ENCODE results near the gene CDKN2A. TPM values are rescaled to one million over a fixed set of nuclear protein-coding genes. Genes with fewer than 3 reads are reported as not detected.
A peak's percentile ranks its signal among the peaks of the same experiment; 100 is the strongest.
"Not testable (repeated sequence)": the region's sequence is repeated elsewhere in the genome, so short reads cannot be mapped to it uniquely, and the experiment has no call there.

CDKN2A gene
- total RNA-seq, 8 experiments from 2014 or later, result 10.1 to 54.7 (median 23.1) TPM

DNA sequence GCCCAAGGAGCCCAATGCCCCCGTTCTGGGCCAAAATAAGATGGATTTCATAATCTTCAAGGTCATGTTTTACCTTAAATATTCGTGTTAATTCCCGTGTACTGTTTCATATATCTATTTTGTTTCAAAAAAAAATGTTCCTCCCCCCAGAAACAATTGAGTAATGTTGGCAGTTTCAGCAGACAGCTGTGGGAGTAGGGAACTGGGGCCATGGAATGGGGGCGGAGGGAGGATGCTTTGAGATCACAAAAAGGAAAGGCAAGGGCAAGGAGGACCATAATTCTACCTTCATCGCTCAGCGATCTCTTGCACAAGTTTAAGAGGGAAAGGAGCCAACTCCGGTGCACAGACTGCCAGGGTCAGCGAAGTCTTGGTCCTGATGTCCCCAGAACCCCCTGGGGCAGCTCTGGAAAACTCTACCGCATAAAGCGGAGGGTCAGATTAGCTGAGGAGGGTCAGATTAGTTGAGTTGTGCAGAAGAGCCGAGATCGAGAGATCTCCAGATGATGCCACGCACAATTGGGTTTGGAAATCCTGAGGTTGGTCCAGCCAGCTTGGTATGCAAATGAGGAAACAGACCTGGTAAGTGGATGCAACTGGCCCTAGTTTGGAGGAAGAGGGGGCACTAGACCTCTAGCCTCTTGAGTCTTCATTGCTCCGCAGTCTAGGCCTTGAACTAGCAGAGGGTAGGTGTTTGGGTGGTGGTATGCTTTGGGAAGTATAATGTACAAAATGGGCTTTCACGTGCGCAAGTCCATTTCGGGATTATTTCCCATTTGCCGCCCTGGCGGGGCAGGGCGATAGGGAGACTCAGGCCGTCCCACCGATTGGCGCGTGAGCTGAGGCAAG is 24.0 kb downstream of the CDKN2A start:
- in situ Hi-C loops (cut with MboI; ENCODE audit: low pct_unique_long_range_greater_than_20kb in 2 of 9, low sequenced_read_pairs in 9 of 9, unreplicated experiment in 9 of 9), result no loop called here
- 27 to 82% (median 49%) methylated on average over 2 to 14 of the region's 24 CpGs; no CpG with 5 or more reads in 1 of the 10 experiments for WGBS, 10 experiments
- no peak for ATAC-seq (replicated peaks in 6 of 8)
- H3K27ac ChIP-seq, result no peak overlapping the region
- H3K4me3 ChIP-seq, result no peak overlapping the region
- peaks cover 3 to 6% of the 10 kb centered on the region in 2 donors for H3K4me1 ChIP-seq (replicated peaks in 1 of 2)

DNA sequence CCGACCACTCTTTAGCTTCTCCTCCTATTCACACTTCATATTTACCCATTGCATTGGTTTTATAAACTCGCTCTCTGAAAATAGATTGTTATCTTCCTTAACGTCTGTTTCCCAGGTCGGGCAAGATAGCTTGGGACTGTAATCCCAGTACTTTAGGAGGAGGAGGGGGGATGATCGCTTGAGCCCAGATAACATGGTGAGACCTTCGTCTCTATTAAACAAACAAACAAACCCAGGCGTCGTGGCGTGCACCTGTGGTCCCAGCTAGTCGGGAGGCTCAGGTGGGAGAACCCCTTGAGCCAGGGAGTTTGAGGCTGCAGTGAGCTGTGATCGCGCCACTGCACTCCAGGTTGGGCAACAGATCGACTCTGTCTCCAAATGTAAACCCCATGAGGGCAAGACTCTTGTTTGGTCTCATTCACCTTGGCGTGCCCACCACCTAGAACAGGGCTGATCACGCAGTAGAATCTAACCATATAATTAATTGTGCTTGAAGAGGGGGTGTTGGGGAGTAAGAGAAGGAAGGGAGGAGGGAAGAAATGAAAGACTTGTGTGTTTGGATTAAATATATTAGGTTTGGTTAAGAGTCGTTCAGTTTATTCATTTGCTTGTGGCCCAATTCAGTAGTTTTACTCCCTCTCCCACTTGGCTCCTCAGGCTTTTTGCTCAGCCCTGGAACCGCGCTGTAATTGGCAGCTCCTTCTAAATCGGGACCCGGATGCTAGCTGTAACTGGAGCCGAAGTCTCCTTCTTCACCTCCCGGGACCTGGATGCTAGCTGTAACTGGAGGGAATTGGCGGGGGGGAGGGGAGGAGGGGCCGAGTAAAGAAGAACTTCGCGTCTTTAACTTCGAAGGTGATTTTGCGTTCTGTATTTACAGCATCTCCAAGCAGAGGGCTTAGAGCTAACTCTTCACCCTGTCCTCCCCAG is 24.9 kb downstream of the CDKN2A start:
- Histone ChIP-seq H3K27ac (no peak overlapping the region), H3K4me1 (replicated peaks in 1 of 2) (peaks cover 3 to 8% of the 10 kb centered on the region in 2 donors), H3K4me3 (no peak overlapping the region)
- in situ Hi-C loops (cut with MboI; ENCODE audit: low pct_unique_long_range_greater_than_20kb in 2 of 9, low sequenced_read_pairs in 9 of 9, unreplicated experiment in 9 of 9), result no loop called here
- no peak for ATAC-seq (replicated peaks in 6 of 8)
- 7 to 48% (median 20%) methylated on average over 1 to 14 of the region's 28 CpGs; no CpG with 5 or more reads in 1 of the 10 experiments for WGBS, 10 experiments

DNA sequence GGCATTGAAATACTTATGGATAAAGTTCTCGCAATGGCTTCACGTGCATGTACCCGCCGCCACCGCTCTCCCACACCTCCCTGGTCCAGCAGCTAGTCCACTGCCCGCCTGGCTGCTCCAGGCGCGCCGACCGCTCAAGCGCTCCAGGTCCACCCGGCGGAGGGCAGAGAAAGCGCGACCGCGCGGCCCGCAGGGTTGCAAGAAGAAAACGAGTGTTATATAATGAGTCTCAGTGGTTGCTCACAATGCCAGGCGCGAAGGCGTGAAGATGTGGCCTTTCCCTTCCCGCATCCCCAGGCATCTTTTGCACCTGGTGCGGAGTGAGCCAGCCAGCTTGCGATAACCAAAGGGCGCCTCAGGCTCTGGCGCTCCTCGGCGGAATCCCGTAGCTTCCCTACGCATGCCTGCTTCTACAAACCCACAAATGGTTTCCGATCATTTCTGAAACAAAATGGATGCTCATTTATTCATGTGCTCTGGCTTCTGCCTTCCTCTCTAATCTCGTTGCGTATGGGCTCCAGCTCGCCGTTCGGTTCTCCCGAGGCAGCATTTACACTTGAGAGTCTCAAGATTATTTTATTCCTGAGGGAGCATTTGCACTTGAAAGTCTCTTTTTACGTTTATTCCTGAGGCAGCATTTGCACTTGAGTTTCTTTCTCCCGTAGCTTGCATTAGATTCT is 25.7 kb downstream of the CDKN2A start:
- Histone ChIP-seq H3K27ac (no peak overlapping the region), H3K4me3 (no peak overlapping the region), H3K4me1 (replicated peaks in 1 of 2) (peaks cover 0 to 8% of the 10 kb centered on the region in 2 donors)
- 9 to 65% (median 25%) methylated on average over 2 to 35 of the region's 41 CpGs for WGBS, 10 experiments
- ATAC-seq (replicated peaks in 6 of 8), result peak in 5 of 8 experiments; percentile 23 to 45 (median 39)
- in situ Hi-C loops (cut with MboI; ENCODE audit: low pct_unique_long_range_greater_than_20kb in 2 of 9, low sequenced_read_pairs in 9 of 9, unreplicated experiment in 9 of 9), result no loop called here

DNA sequence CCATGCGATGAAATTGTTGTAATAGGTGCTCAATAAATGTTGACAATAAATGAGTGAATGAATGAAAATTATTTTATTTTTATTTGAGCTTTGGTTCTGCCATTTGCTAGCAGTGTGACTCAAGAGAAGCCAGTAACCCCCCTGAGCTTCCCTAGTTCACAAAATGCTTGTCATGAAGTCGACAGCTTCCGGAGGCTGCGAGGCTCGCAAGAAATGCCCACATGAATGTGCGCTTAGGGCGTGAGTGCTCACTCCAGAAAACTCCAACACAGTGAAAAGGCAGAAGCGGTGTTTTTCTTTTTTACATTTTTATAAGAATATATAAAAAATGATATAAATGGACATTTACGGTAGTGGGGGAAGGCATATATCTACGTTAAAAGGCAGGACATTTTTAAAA is 26.5 kb downstream of the CDKN2A start:
- in situ Hi-C loops (cut with MboI; ENCODE audit: low pct_unique_long_range_greater_than_20kb in 2 of 9, low sequenced_read_pairs in 9 of 9, unreplicated experiment in 9 of 9), result no loop called here
- 0 to 71% (median 51%) methylated on average over 1 to 10 of the region's 10 CpGs for WGBS, 10 experiments
- Histone ChIP-seq H3K4me3 (no peak overlapping the region), H3K4me1 (replicated peaks in 1 of 2) (peaks cover 0 to 8% of the 10 kb centered on the region in 2 donors), H3K27ac (no peak overlapping the region)
- no peak for ATAC-seq (replicated peaks in 6 of 8)

DNA sequence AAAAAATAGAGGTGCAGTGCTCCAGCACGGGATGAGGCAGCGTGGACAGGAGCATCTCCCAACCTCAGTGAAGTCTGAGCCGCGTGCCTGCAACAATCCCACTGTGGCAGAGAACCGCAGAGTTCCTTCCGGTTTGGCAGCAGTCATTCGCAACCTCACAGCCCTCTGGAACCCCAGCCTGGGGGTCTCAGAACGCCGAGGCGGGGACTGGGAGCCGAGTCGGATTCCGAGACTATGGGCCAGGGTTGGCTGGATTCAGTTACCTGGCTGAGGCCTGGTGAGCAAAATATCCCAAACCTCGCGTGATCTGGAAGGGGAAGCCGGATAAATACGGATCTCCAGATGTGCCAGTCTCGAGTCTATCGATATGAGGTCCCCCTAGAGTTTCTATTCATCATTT is 27.0 kb downstream of the CDKN2A start:
- Histone ChIP-seq H3K4me1 (replicated peaks in 1 of 2) (peaks cover 0 to 8% of the 10 kb centered on the region in 2 donors), H3K4me3 (no peak overlapping the region), H3K27ac (no peak overlapping the region)
- 8 to 62% (median 21%) methylated on average over 1 to 9 of the region's 19 CpGs; no CpG with 5 or more reads in 3 of the 10 experiments for WGBS, 10 experiments
- ATAC-seq (replicated peaks in 6 of 8), result no peak
- in situ Hi-C loops (cut with MboI; ENCODE audit: low pct_unique_long_range_greater_than_20kb in 2 of 9, low sequenced_read_pairs in 9 of 9, unreplicated experiment in 9 of 9), result no loop called here

DNA sequence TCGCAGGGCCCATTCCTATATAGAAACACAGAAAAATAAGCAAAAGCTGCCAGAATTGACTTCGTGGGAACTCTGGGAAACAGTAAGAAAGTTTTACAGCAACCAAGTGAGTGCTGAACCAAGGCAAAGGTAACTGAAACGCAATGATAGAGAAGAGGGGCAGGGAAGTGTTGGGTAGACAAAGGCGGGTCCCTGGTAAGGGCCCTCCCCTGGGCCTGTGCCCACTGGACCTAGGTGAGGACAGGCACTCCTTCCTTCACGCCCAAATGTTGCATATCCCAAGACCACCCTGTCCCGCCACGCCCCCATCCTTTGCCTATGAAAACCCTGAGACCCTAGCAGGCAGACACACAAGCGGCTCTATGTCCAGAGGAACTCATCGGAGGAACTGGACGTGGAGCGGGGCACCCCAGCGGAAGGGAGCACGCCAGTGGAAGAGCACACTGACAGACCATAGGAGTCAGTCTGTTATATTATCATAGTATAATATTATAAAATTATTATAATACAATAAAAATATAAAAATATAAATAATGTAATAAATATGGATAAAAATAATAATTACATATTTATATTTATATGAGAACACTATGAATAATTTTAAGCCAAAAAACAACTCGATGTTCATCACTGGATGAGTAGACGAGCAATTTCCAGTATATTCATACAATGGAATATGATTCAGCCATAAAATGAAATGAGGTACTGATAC is 27.9 kb downstream of the CDKN2A start:
- Histone ChIP-seq H3K27ac (no peak overlapping the region), H3K4me1 (replicated peaks in 1 of 2) (peaks cover 0 to 8% of the 10 kb centered on the region in 2 donors), H3K4me3 (no peak overlapping the region)
- no peak for ATAC-seq (replicated peaks in 6 of 8)
- WGBS, 10 experiments, result 17 to 65% (median 43%) methylated on average over 2 to 15 of the region's 15 CpGs
- in situ Hi-C loops (cut with MboI; ENCODE audit: low pct_unique_long_range_greater_than_20kb in 2 of 9, low sequenced_read_pairs in 9 of 9, unreplicated experiment in 9 of 9), result no loop called here

DNA sequence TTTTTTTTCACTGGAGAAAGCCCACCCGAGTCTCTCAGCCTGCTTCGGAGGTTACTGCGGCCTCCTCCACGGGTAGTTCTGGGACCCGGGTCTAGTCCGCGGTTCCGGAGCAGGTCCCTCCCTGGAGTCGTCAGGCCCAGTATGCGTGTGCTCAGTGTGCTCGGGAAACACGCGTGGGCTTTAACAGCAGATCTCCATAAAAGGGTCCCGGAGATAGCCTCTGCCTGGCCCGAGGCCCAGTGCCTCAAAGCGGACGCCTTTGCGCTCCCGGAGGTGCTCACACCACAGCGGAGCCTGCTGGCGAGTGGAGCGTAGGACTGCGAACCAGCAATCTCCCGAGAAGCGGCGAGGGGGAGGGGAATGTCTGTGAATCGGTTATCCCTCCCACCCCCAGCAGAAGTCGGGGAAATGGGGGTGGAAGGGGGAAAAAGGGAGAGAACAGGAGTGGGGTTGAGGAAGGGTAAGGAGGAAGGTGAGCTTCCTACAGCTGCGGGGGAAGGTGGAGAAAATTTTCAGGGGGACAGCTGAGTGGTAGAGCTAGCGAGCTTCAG is 28.7 kb downstream of the CDKN2A start:
- peak; percentile 78 to 94 (median 88) for ATAC-seq (replicated peaks in 6 of 8)
- H3K4me1 ChIP-seq (replicated peaks in 1 of 2), result peaks cover 0 to 8% of the 10 kb centered on the region in 2 donors
- 3 to 13% (median 10%) methylated on average over 5 to 12 of the region's 30 CpGs; no CpG with 5 or more reads in 3 of the 10 experiments for WGBS, 10 experiments
- peak overlapping the region in 3 of 5 donors; percentile 20 to 23 (median 22) for H3K4me3 ChIP-seq
- in situ Hi-C loops (cut with MboI; ENCODE audit: low pct_unique_long_range_greater_than_20kb in 2 of 9, low sequenced_read_pairs in 9 of 9, unreplicated experiment in 9 of 9), result no loop called here
- no peak overlapping the region for H3K27ac ChIP-seq

DNA sequence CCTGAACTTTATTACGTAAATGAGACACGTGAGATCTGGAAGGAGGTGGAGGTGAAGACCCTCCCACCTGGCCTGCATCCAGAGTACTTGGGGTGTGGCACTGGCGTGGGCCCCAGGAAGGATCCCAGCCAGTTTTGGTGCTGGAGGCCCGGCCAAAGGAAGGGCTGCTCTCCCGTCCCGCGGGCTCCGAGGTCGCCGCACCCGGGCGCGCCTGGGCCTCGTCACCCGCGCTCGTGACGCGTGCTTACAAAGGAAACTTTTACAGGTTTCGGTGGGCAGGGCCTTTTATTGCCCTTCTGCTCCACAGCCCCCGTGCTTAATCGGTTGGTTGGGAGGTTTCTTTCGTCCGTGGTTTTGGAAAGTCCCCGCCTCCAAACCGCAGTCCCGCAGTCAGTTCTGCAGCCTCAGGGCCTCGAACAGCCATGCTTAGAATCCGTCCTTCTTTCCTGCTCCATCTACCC is 29.2 kb downstream of the CDKN2A start:
- H3K4me3 ChIP-seq, result peak overlapping the region in 3 of 5 donors; percentile 20 to 23 (median 22)
- 0 to 40% (median 14%) methylated on average over 1 to 9 of the region's 29 CpGs; no CpG with 5 or more reads in 1 of the 10 experiments for WGBS, 10 experiments
- H3K4me1 ChIP-seq (replicated peaks in 1 of 2), result peaks cover 0 to 8% of the 10 kb centered on the region in 2 donors
- H3K27ac ChIP-seq, result no peak overlapping the region
- in situ Hi-C loops (cut with MboI; ENCODE audit: low pct_unique_long_range_greater_than_20kb in 2 of 9, low sequenced_read_pairs in 9 of 9, unreplicated experiment in 9 of 9), result no loop called here
- ATAC-seq (replicated peaks in 6 of 8), result peak in 4 of 8 experiments; percentile 17 to 66 (median 58)

DNA sequence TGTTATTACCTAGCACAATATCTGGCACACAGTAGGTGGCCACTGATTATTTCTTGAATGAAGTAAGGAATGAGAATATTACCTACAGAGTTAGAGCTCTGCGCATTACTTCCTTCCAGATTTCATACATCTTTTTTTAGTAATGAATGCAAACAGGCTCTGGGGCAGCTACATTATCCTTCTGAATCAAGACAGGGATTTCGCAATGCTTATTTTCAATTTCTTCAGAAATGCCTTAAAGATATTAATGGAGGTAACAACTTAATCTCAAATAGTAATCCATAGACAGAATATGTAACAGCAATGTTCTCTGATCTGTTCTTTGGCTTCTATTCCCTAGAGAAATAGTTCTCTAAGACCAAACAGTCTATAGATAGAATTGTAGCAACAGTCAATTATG is 32.6 kb downstream of the CDKN2A start:
- in situ Hi-C loops (cut with MboI; ENCODE audit: low pct_unique_long_range_greater_than_20kb in 2 of 9, low sequenced_read_pairs in 9 of 9, unreplicated experiment in 9 of 9), result no loop called here
- no peak overlapping the region for H3K27ac ChIP-seq
- H3K4me3 ChIP-seq, result no peak overlapping the region
- peaks cover 0 to 5% of the 10 kb centered on the region in 2 donors for H3K4me1 ChIP-seq (replicated peaks in 1 of 2)
- 36 to 100% (median 96%) methylated on average over 1 to 2 of the region's 2 CpGs for WGBS, 10 experiments
- ATAC-seq (replicated peaks in 6 of 8), result no peak

DNA sequence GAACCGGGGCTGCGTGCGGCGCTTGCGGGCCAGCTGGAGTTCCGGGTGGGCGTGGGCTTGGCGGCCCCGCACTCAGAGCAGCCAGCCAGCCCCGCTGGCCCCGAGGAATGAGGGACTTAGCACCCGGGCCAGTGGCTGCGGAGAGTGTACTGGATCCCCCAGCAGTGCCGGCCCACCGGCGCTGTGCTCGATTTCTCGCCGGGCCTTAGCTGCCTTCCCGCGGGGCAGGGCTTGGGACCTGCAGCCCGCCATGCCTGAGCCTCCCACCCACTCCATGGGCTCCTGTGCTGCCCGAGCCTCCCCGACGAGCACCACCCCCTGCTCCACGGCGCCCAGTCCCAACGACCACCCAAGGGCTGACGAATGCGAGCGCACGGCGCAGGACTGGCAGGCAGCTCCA is 34.9 kb downstream of the CDKN2A start:
- in situ Hi-C loops (cut with MboI; ENCODE audit: low pct_unique_long_range_greater_than_20kb in 2 of 9, low sequenced_read_pairs in 9 of 9, unreplicated experiment in 9 of 9); ATAC-seq (replicated peaks in 6 of 8); H3K27ac ChIP-seq; H3K4me1 ChIP-seq (replicated peaks in 1 of 2); H3K4me3 ChIP-seq: not testable (repeated sequence)
- WGBS, 10 experiments, result 80 to 97% methylated on average over 1 to 5 of the region's 33 CpGs; no CpG with 5 or more reads in 8 of the 10 experiments

DNA sequence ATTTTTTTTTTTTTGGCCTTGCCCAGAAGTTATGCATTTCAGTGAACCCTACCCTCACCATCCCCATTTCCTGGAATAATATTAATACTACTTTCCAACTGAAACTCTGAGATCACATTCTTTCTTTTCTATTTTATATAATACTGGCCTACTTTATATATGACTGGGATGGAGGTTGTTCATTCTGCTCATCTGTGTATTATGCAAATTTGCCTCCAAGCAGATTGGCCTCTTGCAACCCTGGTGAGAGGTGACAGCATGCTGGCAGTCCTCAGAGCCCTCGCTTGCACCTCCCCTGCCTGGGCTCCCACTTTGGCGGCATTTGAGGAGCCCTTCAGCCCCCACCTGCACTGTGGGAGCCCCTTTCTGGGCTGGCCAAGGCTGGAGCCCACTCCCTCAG is 35.4 kb downstream of the CDKN2A start:
- 20% methylated on average over 1 of the region's 2 CpGs; no CpG with 5 or more reads in 8 of the 10 experiments for WGBS, 10 experiments
- in situ Hi-C loops (cut with MboI; ENCODE audit: low pct_unique_long_range_greater_than_20kb in 2 of 9, low sequenced_read_pairs in 9 of 9, unreplicated experiment in 9 of 9), result no loop called here
- no peak for ATAC-seq (replicated peaks in 6 of 8)

DNA sequence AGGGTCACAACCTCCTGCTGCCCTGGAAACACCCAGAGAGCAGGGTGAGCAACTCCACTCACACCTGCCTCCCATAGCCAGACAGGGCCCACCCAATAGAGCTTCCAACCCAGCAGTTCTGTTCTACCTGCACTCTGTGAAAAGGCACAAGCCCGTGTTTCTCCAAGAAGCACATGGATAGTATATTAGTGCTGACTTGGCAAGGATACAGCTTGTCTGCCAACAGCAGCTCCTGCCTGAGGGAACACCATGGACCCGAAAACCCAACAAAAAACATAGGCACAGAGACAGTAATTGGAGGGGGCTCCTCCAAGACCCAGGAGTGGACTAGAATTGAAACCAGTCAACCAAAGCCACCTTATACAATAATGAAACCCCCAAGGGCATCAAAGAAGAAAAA is 48.6 kb downstream of the CDKN2A start:
- H3K4me1 ChIP-seq (replicated peaks in 1 of 2), result no peaks in the 10 kb centered on the region
- ATAC-seq (replicated peaks in 6 of 8), result no peak
- in situ Hi-C loops (cut with MboI; ENCODE audit: low pct_unique_long_range_greater_than_20kb in 2 of 9, low sequenced_read_pairs in 9 of 9, unreplicated experiment in 9 of 9), result no loop called here
- H3K27ac ChIP-seq, result no peak overlapping the region
- H3K4me3 ChIP-seq, result no peak overlapping the region
- WGBS, 10 experiments, result 40 to 100% (median 82%) methylated on average over 1 of the region's 2 CpGs; no CpG with 5 or more reads in 2 of the 10 experiments

More for the DNA sequence above, 35.4 kb downstream of the CDKN2A start:
- Histone ChIP-seq H3K4me1 (replicated peaks in 1 of 2) (no peaks in the 10 kb centered on the region), H3K27ac (no peak overlapping the region), H3K4me3 (no peak overlapping the region)

Measured in motor neuron (in vitro differentiated cells).